Measurements from ENCODE around the gene OR2T35. TPM values are rescaled to one million over a fixed set of nuclear protein-coding genes. Genes with fewer than 3 reads are reported as not detected.
A peak's percentile ranks its signal among the peaks of the same experiment; 100 is the strongest.

OR2T35 gene
- total RNA-seq, 2 donors from 2014 or later: not detected

DNA sequence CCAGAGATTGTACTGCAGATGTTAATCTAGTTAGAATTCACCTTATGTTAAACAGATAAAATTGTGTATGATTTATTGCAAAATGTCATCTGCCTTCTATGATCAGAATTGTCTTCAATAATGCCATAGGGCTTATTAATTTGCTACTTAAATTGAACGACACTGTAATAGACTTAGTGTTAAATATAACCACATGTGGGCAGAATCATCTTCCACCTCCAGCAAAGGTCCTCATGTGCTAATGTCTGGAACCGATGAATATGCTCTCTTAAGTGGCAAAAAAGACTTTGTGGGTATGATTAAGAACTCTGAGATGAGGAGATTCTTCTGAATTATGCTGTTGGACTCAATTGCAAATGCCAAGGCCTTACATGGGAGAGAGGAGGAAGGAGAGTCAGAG, 14.5 kb downstream of the OR2T35 start:
- no peak for ATAC-seq
- intact Hi-C loops (cut with DNase I, micrococcal nuclease): no loop called here
- no peak for DNase-seq

GRCh38 chr1:248627971-248628844, 16.9 kb downstream of the OR2T35 start:
- no peak for ATAC-seq
- intact Hi-C loops (cut with DNase I, micrococcal nuclease): no loop called here
- DNase-seq: no peak

DNA sequence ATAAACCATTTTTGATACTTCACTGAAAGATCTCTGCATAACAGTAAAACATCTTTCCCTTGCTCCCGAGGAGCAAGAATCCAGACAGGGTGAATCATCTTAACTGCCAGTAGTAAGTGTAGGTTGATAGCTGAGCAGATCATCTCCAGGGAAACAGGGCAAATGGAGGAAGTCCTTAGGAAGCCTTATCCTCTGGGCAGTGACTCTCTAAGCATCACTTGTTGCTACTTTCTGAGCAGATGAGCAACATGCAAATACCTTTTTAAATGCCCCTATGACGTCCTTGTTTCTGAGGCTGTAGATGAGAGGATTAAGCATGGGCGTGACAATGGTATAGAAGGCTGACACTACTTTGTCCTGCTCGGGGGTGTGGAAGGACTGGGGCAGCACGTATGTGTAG, 19.1 kb downstream of the OR2T35 start:
- intact Hi-C loops (cut with DNase I, micrococcal nuclease): no loop called here
- ATAC-seq (no peak), DNase-seq (no peak)

DNA sequence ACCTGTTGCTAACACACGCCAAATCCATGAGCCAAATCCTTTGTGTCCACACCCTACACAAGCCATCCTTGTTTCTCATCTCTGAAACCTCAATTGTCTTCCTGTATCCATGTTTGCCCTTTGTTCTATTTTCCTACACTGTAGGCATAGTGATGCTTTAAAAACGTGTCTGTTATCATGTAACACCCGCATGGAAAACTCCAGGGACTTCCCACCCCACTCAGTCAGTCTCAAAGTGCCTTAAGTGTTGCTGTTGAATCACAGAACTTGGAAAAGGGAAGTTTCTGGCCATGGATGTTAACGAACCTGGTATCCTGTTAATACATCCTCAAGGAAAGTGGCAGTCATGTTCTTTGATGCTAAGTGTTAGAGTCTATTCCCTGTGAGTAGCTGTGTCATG, 19.9 kb downstream of the OR2T35 start:
- intact Hi-C loops (cut with DNase I, micrococcal nuclease): no loop called here
- ATAC-seq: no peak
- no peak for DNase-seq

DNA sequence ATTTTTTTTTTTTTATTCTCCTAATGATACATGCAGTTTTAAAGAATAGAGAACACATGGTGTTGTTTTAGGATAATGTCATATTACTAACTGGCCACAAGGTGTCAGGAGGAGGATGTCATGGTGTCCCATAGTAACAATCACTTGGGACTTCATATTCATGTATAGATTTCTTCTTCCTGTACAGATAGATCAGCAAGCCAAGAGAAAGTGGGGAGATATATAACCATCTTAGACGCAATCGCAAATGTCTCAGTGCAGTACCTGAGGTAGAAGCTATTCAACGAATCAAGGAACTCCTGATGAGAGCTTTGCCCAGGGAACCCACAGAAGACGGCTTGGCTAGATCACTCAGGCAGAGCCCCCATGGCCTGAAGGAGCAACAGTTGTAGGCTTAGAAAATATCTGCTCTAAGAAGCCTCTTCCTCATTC, 22.5 kb downstream of the OR2T35 start:
- intact Hi-C loops (cut with DNase I, micrococcal nuclease): no loop called here
- peak; percentile 76 for ATAC-seq

GRCh38 chr1:248621770-248622169, 23.3 kb downstream of the OR2T35 start:
- DNase-seq (no peak), ATAC-seq (no peak)
- intact Hi-C loops (cut with DNase I, micrococcal nuclease): no loop called here

More for the DNA sequence above, 22.5 kb downstream of the OR2T35 start:
- DNase-seq: no peak

- peak in 1 of 2 donors; percentile 65 for DNase-seq
- ATAC-seq: peak; percentile 27
- intact Hi-C loops (cut with DNase I, micrococcal nuclease): no loop called here
Observed at GRCh38 chr1:248618878-248619277, 26.2 kb downstream of the OR2T35 start.

GRCh38 chr1:248618119-248618518, 27.0 kb downstream of the OR2T35 start:
- intact Hi-C loops (cut with DNase I, micrococcal nuclease): no loop called here
- ATAC-seq (no peak), DNase-seq (no peak)

- DNase-seq: no peak
- no peak for ATAC-seq
- intact Hi-C loops (cut with DNase I, micrococcal nuclease): no loop called here
Observed at GRCh38 chr1:248613742-248614141, 31.3 kb downstream of the OR2T35 start.

DNA sequence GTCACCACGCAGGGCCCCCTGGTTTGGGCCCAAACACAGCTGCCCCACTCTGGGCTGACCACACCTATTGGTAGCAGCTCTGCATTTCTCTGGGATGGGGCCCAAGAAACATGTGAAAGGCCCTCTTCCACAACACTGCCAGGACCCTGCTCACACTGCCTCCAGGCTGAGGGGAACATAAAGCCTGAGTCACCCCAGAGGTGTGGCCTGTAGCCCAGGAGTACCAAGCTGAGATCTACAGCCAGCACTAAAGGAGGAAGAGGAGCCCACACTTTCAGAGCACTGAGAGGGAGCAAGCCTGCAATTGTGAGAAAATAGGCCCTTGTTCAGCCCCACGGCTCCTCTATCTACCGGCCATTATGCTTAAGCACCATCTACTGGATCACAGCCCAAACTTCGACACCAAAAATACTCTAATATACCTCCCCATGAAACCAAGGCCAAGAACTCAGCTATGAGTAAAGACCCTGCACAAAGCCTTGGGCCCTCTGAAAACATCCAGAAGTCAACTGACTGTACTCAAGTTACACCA, 33.1 kb downstream of the OR2T35 start:
- ATAC-seq (no peak), DNase-seq (no peak)
- intact Hi-C loops (cut with DNase I, micrococcal nuclease): no loop called here

GRCh38 chr1:248610301-248610700, 34.8 kb downstream of the OR2T35 start:
- intact Hi-C loops (cut with DNase I, micrococcal nuclease): no loop called here
- no peak for DNase-seq
- ATAC-seq: no peak

DNA sequence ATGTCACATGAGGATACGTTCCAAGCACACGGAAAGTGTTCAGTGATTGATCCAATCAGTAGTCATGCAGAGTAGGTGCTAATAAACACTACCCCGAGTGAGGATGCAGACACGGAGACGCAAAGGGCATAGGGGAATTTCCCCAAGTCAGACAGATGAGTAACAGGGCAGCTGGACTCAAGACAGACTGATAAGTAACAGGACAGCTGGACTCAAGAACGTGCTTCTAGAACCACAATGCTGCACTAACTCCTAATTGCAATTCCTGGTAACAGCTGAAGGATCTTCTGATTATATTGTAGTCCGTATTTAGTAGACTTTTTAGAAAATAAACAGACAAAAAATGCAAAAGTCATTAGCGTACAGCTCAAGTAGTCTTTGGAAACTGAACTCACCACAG, 45.7 kb downstream of the OR2T35 start:
- ATAC-seq (no peak), DNase-seq (no peak)
- intact Hi-C loops (cut with DNase I, micrococcal nuclease): no loop called here

GRCh38 chr1:248597589-248597988, 47.5 kb downstream of the OR2T35 start, which contains the start of gene OR2T10:
TSS of gene OR2T10 (minus strand) at chr1:248597700. CDS start at chr1:248593768, 3,932 bp downstream.
- intact Hi-C loops (cut with DNase I, micrococcal nuclease): no loop called here
- DNase-seq (no peak), ATAC-seq (no peak)

- intact Hi-C loops (cut with DNase I, micrococcal nuclease): no loop called here
- ATAC-seq: no peak
- no peak for DNase-seq
Observed at GRCh38 chr1:248596615-248597014, 48.5 kb downstream of the OR2T35 start.

DNA sequence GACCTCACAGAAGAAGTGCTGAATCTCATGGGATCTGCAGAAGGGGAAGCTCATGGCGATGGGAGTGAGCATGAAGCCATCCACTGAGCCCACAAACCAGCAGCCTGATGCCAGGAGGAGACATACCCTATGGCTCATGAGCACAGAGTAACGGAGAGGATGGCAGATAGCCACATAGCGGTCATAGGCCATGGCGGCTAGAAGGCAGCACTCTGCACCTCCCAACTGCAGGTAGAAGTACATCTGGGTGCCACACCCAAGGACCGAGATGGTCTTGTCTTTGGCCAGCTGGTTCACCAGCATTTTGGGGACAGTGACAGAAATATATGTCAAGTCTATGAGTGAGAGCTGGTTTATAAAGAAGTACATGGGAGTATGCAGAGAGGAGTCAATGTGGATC, 51.9 kb downstream of the OR2T35 start:
- intact Hi-C loops (cut with DNase I, micrococcal nuclease): no loop called here
- DNase-seq (no peak), ATAC-seq (no peak)

GRCh38 chr1:248592655-248593054, 52.4 kb downstream of the OR2T35 start:
- ATAC-seq (no peak), DNase-seq (no peak)
- intact Hi-C loops (cut with DNase I, micrococcal nuclease): no loop called here

DNA sequence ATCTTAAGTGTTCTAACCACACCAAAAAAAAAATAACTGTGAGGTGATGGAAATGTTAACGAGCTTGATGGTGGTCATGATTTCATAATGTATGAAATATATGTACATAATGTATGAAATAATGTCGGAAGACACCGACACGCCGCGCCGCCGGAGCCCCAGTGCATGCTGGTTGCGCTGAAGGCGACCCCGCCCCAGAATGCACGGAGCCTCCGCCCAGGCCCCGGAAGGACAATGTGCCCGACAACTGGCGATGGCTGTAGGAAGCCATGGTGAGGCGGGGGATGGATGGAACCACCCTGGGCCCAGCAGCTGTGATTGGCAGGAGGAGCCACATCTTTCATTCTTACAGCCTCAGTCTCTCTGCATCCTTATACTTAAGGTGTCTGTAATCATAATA, 55.0 kb downstream of the OR2T35 start:
- no peak for DNase-seq
- intact Hi-C loops (cut with DNase I, micrococcal nuclease): no loop called here
- no peak for ATAC-seq

- DNase-seq: no peak
- no peak for ATAC-seq
- intact Hi-C loops (cut with DNase I, micrococcal nuclease): no loop called here
Observed at GRCh38 chr1:248589334-248589733, 55.7 kb downstream of the OR2T35 start.
